IPS-NIHi7 (cell line): ENCODE measurements around the gene LDB2.
"Not testable (repeated sequence)": the region's sequence is repeated elsewhere in the genome, so short reads cannot be mapped to it uniquely, and the experiment has no call there.

Experiments used
- DNase-seq: peaks from one replicate; pipeline ENCODE4 v3.0.0; 2012; ENCODE audit warnings: mixed read lengths; ENCODE audit errors: extremely low spot score

LDB2 gene

GRCh38 chr4:16545656-16546055 lies 352.8 kb downstream of the LDB2 start:
- no peak for DNase-seq

- no peak for DNase-seq
Observed at GRCh38 chr4:16544869-16545268, 353.6 kb downstream of the LDB2 start.

GRCh38 chr4:16544251-16544721 lies 354.2 kb downstream of the LDB2 start:
- no peak for DNase-seq

GRCh38 chr4:16537926-16538325 lies 360.5 kb downstream of the LDB2 start:
- DNase-seq = no peak

- DNase-seq = no peak
Observed at GRCh38 chr4:16532240-16532970, 366.0 kb downstream of the LDB2 start.

GRCh38 chr4:16530688-16531635 lies 367.5 kb downstream of the LDB2 start:
- DNase-seq = no peak

- DNase-seq = no peak
Observed at GRCh38 chr4:16524911-16525554, 373.4 kb downstream of the LDB2 start.

- DNase-seq = no peak
Observed at GRCh38 chr4:16524406-16524805, 374.0 kb downstream of the LDB2 start.

GRCh38 chr4:16523526-16523925 lies 374.9 kb downstream of the LDB2 start:
- DNase-seq = not testable (repeated sequence)

GRCh38 chr4:16521156-16521915 lies 377.1 kb downstream of the LDB2 start:
- DNase-seq = no peak

GRCh38 chr4:16516796-16517439 lies 381.5 kb downstream of the LDB2 start:
- DNase-seq = peak; percentile 48

GRCh38 chr4:16513876-16514275 lies 384.6 kb downstream of the LDB2 start:
- DNase-seq = no peak

- no peak for DNase-seq
Observed at GRCh38 chr4:16508968-16509367, 389.5 kb downstream of the LDB2 start.

GRCh38 chr4:16505726-16506125 lies 392.7 kb downstream of the LDB2 start:
- peak; percentile 78 for DNase-seq

- DNase-seq = no peak
Observed at GRCh38 chr4:16505267-16505666, 393.2 kb downstream of the LDB2 start.

GRCh38 chr4:16503421-16504100 lies 394.9 kb downstream of the LDB2 start:
- no peak for DNase-seq

GRCh38 chr4:16498978-16499377 lies 399.5 kb downstream of the LDB2 start:
- DNase-seq = no peak

GRCh38 chr4:16496501-16496900 lies 401.9 kb downstream of the LDB2 start:
- no peak for DNase-seq

GRCh38 chr4:16492872-16493271 lies 405.6 kb downstream of the LDB2 start:
- peak; percentile 30 for DNase-seq

- DNase-seq = no peak
Observed at GRCh38 chr4:16489226-16489625, 409.2 kb downstream of the LDB2 start.
